SK-N-MC (cell line): ENCODE results near the gene ADARB2.

ENCODE experiments used
- EZH2 ChIP-seq: fragments of 200-600 bp; sonication (generic); IDR thresholded peaks from one replicate; pipeline ENCODE4 v1.6.1; 2017; ENCODE audit warnings: antibody characterized with exemption
- POLR2AphosphoS5 ChIP-seq: IDR thresholded peaks from 2 replicates; pipeline ENCODE4 v1.6.1; 2012; ENCODE audit warnings: mild to moderate bottlenecking, low read depth, low read length, borderline replicate concordance

GRCh38 chr10:1731592-1731991, 5.7 kb downstream of the ADARB2 start:
- no peak for TF ChIP-seq POLR2AphosphoS5
- no peak for TF ChIP-seq EZH2
